GM12878 (cell line): Measurements from ENCODE around the gene RHOG. TPM values are rescaled to one million over a fixed set of nuclear protein-coding genes. Genes with fewer than 3 reads are reported as not detected.

ENCODE experiments used
- ATF7 ChIP-seq: fragments of 450-650 bp; IDR thresholded peaks from 2 replicates; pipeline ENCODE4 v1.6.1; 2016; ENCODE audit warnings: low read depth, mild to moderate bottlenecking
- BHLHE40 ChIP-seq, 2 experiments: fragments of 450-650 bp in 1 of 2; IDR thresholded peaks; 2 replicates each; pipeline ENCODE4 v1.6.1; 2011 to 2017; ENCODE audit warnings: low read depth in 2 of 2, borderline replicate concordance in 1 of 2, improper control_type of control experiment in 1 of 2, low read length in 1 of 2, mild to moderate bottlenecking in 1 of 2
- BMI1 ChIP-seq: fragments of 450-650 bp; IDR thresholded peaks from 2 replicates; pipeline ENCODE4 v1.6.1; 2016; ENCODE audit warnings: mild to moderate bottlenecking, moderate library complexity, borderline replicate concordance
- CBX5 ChIP-seq: sonication (generic); IDR thresholded peaks from 2 replicates; pipeline ENCODE4 v1.6.1; 2016; ENCODE audit warnings: low read depth, moderate library complexity, mild to moderate bottlenecking, inconsistent platforms
- CREB1 ChIP-seq: IDR thresholded peaks from 2 replicates; pipeline ENCODE4 v1.6.1; 2012; ENCODE audit warnings: low read depth, mild to moderate bottlenecking, inconsistent platforms
- CREM ChIP-seq: IDR thresholded peaks from 2 replicates; pipeline ENCODE4 v1.6.1; 2014; ENCODE audit warnings: antibody characterized with exemption, low read depth
- EED ChIP-seq: sonication (generic); IDR thresholded peaks from 2 replicates; pipeline ENCODE4 v1.6.1; 2016; ENCODE audit warnings: antibody characterized with exemption, low read depth
- EP300 ChIP-seq, 2 experiments: fragments of 150-350 bp in 1 of 2; IDR thresholded peaks; 2 replicates each; pipeline ENCODE4 v1.6.1; 2011 to 2012; ENCODE audit warnings: low read depth in 2 of 2, low read length in 2 of 2, borderline replicate concordance in 1 of 2, improper control_type of control experiment in 1 of 2, inconsistent platforms in 1 of 2; ENCODE audit not compliant: control insufficient read depth in 1 of 2
- FOXM1 ChIP-seq: IDR thresholded peaks from 2 replicates; pipeline ENCODE4 v1.6.1; 2012; ENCODE audit warnings: low read depth, mild to moderate bottlenecking, inconsistent platforms, low read length, moderate library complexity
- GABPA ChIP-seq: IDR thresholded peaks from 2 replicates; pipeline ENCODE4 v1.6.1; 2014; ENCODE audit warnings: antibody characterized with exemption, low read depth, mild to moderate bottlenecking, inconsistent platforms
- KDM1A ChIP-seq: fragments of 200-600 bp; sonication (generic); IDR thresholded peaks from 2 replicates; pipeline ENCODE4 v1.6.1; 2016; ENCODE audit warnings: borderline replicate concordance
- MXI1 ChIP-seq: fragments of 150-350 bp; IDR thresholded peaks from 2 replicates; pipeline ENCODE4 v1.6.1; 2011; ENCODE audit warnings: low read depth, mild to moderate bottlenecking, inconsistent platforms, low read length, improper control_type of control experiment
- NBN ChIP-seq: fragments of 450-650 bp; IDR thresholded peaks from 2 replicates; pipeline ENCODE4 v1.6.1; 2016
- RFX5 ChIP-seq: IDR thresholded peaks from 2 replicates; pipeline ENCODE4 v1.6.1; 2011; ENCODE audit warnings: low read depth, low read length, improper control_type of control experiment
- SIN3A ChIP-seq: IDR thresholded peaks from 2 replicates; pipeline ENCODE4 v1.6.1; 2012; ENCODE audit warnings: low read depth, low read length, improper control_type of control experiment
- SIX5 ChIP-seq: IDR thresholded peaks from 2 replicates; pipeline ENCODE4 v1.6.1; 2011; ENCODE audit warnings: mild to moderate bottlenecking, low read depth, low read length, moderate library complexity; ENCODE audit not compliant: severe bottlenecking
- SMAD1 ChIP-seq: fragments of 450-650 bp; IDR thresholded peaks from 2 replicates; pipeline ENCODE4 v1.6.1; 2018; ENCODE audit warnings: mild to moderate bottlenecking, low read depth; ENCODE audit not compliant: partially characterized antibody
- SMAD5 ChIP-seq: IDR thresholded peaks from 2 replicates; pipeline ENCODE4 v1.6.1; 2016; ENCODE audit warnings: antibody characterized with exemption, low read depth
- SREBF2 ChIP-seq: IDR thresholded peaks from 2 replicates; pipeline ENCODE4 v1.6.1; 2012; ENCODE audit warnings: mild to moderate bottlenecking, low read length
- STAT1 ChIP-seq: fragments of 450-650 bp; conservative IDR thresholded peaks from 2 replicates; pipeline ENCODE4 v1.6.1; 2014; ENCODE audit warnings: antibody characterized with exemption, mild to moderate bottlenecking
- TAF1 ChIP-seq: IDR thresholded peaks from 2 replicates; pipeline ENCODE4 v1.6.1; 2011; ENCODE audit warnings: mild to moderate bottlenecking, low read depth, low read length, borderline replicate concordance
- ZNF207 ChIP-seq: fragments of 450-650 bp; IDR thresholded peaks from 2 replicates; pipeline ENCODE4 v1.6.1; 2014; ENCODE audit warnings: antibody characterized with exemption, mild to moderate bottlenecking, borderline replicate concordance
- polyA plus RNA-seq, 11 experiments: library from polyadenylated mRNA; depleted of rRNA in 4 of 11; unstranded in 6 of 11; stranded (reverse) in 5 of 11; fragments of >200 nt; fragmentation: Nextera tagmentation in 4 of 11; fragmentation: Illumina TruSeq in 1 of 11; extraction: Ambion mirVana in 4 of 11; extraction: Trizol in 1 of 11; gene quantifications; 1 replicate in 1 of 11; 2 replicates in 10 of 11; pipeline versions ENCODE4 v1.2.1 to v1.2.3, GENCODE V29; 2011 to 2016; ENCODE audit warnings: inconsistent platforms in 2 of 11, missing spikeins in 2 of 11, low read depth in 1 of 11
- total RNA-seq, 4 experiments: library from RNA; depleted of rRNA in 3 of 4; stranded (reverse); fragments of >200 nt in 3 of 4; fragmentation: Illumina TruSeq in 1 of 4; extraction: Trizol in 1 of 4; gene quantifications; 2 replicates each; pipeline versions ENCODE4 v1.2.1 to v1.2.3, GENCODE V29; 2013 to 2021
- TF ChIP-seq, protein P1 (sequence below): fragments of 450-650 bp; IDR thresholded peaks from 2 replicates; pipeline ENCODE4 v1.6.1; 2017; ENCODE audit warnings: low read depth, mild to moderate bottlenecking, moderate library complexity
- TF ChIP-seq, protein P2 (sequence below): fragments of 450-650 bp; conservative IDR thresholded peaks from 2 replicates; pipeline ENCODE4 v1.6.1; 2017; ENCODE audit warnings: mild to moderate bottlenecking, moderate library complexity
- TF ChIP-seq, protein P3 (sequence below): IDR thresholded peaks from 2 replicates; pipeline ENCODE4 v1.6.1; 2011; ENCODE audit warnings: low read depth, low read length, improper control_type of control experiment, borderline replicate concordance
- TF ChIP-seq, protein P4 (sequence below): IDR thresholded peaks from 2 replicates; pipeline ENCODE4 v1.6.1; 2012; ENCODE audit warnings: low read depth, low read length, improper control_type of control experiment

RHOG gene
- total and polyA plus RNA-seq, 10 of the 15 experiments (the other 5 are each of a cell fraction or from before 2014, with no cell fraction given) = 16.0 to 172 (median 94.8) TPM

DNA sequence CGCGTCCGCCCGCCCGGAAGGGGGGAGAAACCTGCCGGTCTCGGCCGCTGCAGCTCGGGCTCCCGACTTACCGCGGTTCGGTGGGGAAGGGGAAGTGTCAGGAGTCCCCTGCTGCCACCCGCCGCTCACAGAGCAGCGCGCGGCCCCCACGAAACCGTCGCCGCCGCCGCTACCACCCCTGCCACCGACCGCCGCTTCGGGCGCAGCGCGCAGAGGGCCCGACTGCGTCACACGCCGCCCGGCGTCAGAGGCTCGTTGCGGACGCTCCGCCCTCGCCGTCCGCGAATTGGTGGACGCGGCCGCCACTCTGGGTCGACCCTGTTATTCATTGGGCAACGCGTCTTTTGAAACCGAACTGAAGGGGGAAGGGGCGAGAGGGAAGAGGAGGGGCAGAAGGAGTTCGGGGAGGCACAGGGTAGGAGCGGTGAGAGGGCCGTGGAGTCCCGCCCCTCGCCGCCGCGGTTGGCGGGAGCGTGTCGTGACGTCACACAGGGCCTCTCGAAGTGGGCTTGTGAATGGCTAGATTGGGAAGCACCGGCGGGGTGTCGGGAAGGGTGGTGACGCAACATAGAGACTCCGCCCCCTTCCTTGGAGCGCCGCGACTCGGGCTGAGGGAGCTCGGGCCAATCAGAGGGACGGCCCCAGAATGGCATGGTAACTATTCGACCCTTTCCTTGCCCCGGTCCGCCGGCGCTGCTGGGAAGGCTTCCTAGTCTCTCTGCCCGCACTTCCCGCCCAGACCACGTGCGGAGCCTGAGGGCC is 43.2 kb downstream of the RHOG start, which contains the start of gene NUP98 (continued):
- no peak for TF ChIP-seq SIX5
- no peak for TF ChIP-seq BMI1
- no peak; a peak in 1 of 4 replicates for TF ChIP-seq EP300 (IDR thresholded peaks at IDR 0.05; ENCODE audit: borderline replicate concordance in 1 of 2, control insufficient read depth in 1 of 2, low read depth in 2 of 2, low read length in 2 of 2)
- peak; percentile 68 for TF ChIP-seq SMAD5
- peak; percentile 98 for TF ChIP-seq ATF7
- no peak for TF ChIP-seq CBX5
- TF ChIP-seq, protein P1, sequence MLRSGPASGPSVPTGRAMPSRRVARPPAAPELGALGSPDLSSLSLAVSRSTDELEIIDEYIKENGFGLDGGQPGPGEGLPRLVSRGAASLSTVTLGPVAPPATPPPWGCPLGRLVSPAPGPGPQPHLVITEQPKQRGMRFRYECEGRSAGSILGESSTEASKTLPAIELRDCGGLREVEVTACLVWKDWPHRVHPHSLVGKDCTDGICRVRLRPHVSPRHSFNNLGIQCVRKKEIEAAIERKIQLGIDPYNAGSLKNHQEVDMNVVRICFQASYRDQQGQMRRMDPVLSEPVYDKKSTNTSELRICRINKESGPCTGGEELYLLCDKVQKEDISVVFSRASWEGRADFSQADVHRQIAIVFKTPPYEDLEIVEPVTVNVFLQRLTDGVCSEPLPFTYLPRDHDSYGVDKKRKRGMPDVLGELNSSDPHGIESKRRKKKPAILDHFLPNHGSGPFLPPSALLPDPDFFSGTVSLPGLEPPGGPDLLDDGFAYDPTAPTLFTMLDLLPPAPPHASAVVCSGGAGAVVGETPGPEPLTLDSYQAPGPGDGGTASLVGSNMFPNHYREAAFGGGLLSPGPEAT = peak; percentile 64
- TF ChIP-seq ZNF207 = peak; percentile 81; the same call in 1 of the 2 replicates
- TF ChIP-seq STAT1 = peak; percentile 77; the same call in 1 of the 2 replicates
- TF ChIP-seq FOXM1 = peak; percentile 47; the same call in 1 of the 2 replicates
- TF ChIP-seq SREBF2 = no peak
- TF ChIP-seq, protein P2, sequence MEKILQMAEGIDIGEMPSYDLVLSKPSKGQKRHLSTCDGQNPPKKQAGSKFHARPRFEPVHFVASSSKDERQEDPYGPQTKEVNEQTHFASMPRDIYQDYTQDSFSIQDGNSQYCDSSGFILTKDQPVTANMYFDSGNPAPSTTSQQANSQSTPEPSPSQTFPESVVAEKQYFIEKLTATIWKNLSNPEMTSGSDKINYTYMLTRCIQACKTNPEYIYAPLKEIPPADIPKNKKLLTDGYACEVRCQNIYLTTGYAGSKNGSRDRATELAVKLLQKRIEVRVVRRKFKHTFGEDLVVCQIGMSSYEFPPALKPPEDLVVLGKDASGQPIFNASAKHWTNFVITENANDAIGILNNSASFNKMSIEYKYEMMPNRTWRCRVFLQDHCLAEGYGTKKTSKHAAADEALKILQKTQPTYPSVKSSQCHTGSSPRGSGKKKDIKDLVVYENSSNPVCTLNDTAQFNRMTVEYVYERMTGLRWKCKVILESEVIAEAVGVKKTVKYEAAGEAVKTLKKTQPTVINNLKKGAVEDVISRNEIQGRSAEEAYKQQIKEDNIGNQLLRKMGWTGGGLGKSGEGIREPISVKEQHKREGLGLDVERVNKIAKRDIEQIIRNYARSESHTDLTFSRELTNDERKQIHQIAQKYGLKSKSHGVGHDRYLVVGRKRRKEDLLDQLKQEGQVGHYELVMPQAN = peak; percentile 92
- no peak for TF ChIP-seq KDM1A
- peak; percentile 34; the same call in 1 of the 2 replicates for TF ChIP-seq SIN3A
- TF ChIP-seq MXI1 = peak; percentile 74
- TF ChIP-seq, protein P3, sequence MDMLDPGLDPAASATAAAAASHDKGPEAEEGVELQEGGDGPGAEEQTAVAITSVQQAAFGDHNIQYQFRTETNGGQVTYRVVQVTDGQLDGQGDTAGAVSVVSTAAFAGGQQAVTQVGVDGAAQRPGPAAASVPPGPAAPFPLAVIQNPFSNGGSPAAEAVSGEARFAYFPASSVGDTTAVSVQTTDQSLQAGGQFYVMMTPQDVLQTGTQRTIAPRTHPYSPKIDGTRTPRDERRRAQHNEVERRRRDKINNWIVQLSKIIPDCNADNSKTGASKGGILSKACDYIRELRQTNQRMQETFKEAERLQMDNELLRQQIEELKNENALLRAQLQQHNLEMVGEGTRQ = no peak; the same call in 1 of the 2 replicates
- peak; percentile 98 for TF ChIP-seq CREB1
- TF ChIP-seq TAF1 = peak; percentile 80
- TF ChIP-seq NBN = peak; percentile 100
- no peak for TF ChIP-seq SMAD1
- TF ChIP-seq GABPA = peak; percentile 66
- TF ChIP-seq RFX5 = peak; percentile 89
- TF ChIP-seq BHLHE40 (IDR thresholded peaks at IDR 0.05; ENCODE audit: borderline replicate concordance in 1 of 2, low read depth in 2 of 2, low read length in 1 of 2) = peak; percentile 21 to 55; a peak in 3 of 4 replicates
- TF ChIP-seq, protein P4, sequence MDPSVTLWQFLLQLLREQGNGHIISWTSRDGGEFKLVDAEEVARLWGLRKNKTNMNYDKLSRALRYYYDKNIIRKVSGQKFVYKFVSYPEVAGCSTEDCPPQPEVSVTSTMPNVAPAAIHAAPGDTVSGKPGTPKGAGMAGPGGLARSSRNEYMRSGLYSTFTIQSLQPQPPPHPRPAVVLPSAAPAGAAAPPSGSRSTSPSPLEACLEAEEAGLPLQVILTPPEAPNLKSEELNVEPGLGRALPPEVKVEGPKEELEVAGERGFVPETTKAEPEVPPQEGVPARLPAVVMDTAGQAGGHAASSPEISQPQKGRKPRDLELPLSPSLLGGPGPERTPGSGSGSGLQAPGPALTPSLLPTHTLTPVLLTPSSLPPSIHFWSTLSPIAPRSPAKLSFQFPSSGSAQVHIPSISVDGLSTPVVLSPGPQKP = no peak
- peak; percentile 96 for TF ChIP-seq CREM
- TF ChIP-seq EED = peak; percentile 56
